22Rv1 (cell line): ENCODE data around the gene RAET1G.
"Not testable (repeated sequence)": the region's sequence is repeated elsewhere in the genome, so short reads cannot be mapped to it uniquely, and the experiment has no call there.

Experiments
- CTCF ChIP-seq: fragments of 450-650 bp; IDR thresholded peaks from 2 replicates; pipeline ENCODE4 v1.5.1; 2017; ENCODE audit warnings: mild to moderate bottlenecking
- ZFX ChIP-seq: fragments of 450-650 bp; IDR thresholded peaks from 2 replicates; pipeline ENCODE4 v1.6.1; 2017; ENCODE audit warnings: antibody characterized with exemption, borderline replicate concordance

- not testable (repeated sequence) for TF ChIP-seq CTCF, ZFX
These were observed 31.1 kb downstream of the RAET1G start for GRCh38 chr6:149891864-149892263.
